ENCODE results near the gene FTO.

FTO gene

DNA sequence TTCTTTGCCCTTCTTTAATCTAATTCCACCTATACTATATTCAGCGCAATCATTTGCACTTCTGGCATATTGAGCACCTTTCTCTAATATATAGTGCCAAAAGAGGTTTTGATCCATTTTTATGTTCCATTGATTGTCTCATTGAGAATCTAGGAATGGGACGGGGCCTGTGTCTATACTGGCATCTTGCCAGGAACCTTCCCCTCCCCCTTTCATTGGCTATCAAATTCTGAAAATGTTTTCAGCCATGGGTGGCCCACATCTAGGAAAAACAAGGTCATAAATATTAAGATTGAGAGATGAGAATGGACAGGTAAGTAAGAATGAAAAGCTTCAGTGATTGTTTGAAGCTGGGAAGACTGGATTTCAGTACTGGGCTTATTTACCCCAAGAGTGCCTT, 159.9 kb downstream of the FTO start:
- DNase-seq (ENCODE audit: low read depth) = no peak
- TF ChIP-seq CTCF (conservative IDR thresholded peaks at IDR 0.05; ENCODE audit: low read depth, low read length) = no peak
- H3K4me3 ChIP-seq (ENCODE audit: low read depth, low read length) = no peak overlapping the region

GRCh38 chr16:53864819-53865493, 161.0 kb downstream of the FTO start:
- no peak for DNase-seq (ENCODE audit: low read depth)
- TF ChIP-seq CTCF (conservative IDR thresholded peaks at IDR 0.05; ENCODE audit: low read depth, low read length) = no peak
- no peak overlapping the region for H3K4me3 ChIP-seq (ENCODE audit: low read depth, low read length)

DNA sequence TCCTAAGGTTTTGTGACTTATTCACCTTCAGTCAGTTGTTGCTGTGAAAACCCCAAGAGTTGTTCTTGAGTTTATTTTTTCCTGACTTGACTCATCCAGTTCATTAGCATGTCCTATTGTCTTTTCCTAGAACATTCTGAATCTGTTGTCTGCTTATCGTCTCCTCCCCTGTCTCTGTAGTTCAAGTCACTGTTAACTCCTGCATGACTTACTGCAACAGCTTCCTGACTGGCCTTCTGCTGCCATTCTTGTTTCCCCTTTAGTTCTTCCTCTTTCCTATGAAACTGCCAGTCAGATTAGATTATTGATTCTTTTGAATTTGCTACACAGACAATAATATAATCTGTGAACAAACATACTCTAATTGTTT, 161.5 kb downstream of the FTO start:
- no peak overlapping the region for H3K4me3 ChIP-seq (ENCODE audit: low read depth, low read length)
- no peak for TF ChIP-seq CTCF (conservative IDR thresholded peaks at IDR 0.05; ENCODE audit: low read depth, low read length)
- peak; percentile 60 for DNase-seq (ENCODE audit: low read depth)

DNA sequence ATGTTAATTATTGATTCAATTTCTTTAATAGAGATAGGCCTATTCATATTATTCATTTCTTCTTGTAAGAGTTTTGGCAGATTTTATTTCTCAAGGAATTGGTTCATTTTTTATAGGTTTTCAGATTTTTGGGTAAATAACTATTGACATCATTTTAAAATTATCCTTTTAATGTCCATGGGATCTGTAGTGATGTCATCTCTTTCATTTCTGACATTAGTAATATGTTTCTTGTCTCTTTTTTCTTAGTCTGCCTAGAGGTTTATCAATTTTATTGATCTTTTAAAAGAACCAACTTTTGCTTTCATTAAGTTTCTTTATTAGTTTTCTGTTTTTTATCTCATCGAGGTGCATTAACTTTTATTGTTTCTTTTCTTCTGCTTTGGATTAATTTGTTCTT, 162.6 kb downstream of the FTO start:
- no peak for DNase-seq (ENCODE audit: low read depth)
- H3K4me3 ChIP-seq (ENCODE audit: low read depth, low read length) = no peak overlapping the region
- no peak for TF ChIP-seq CTCF (conservative IDR thresholded peaks at IDR 0.05; ENCODE audit: low read depth, low read length)

DNA sequence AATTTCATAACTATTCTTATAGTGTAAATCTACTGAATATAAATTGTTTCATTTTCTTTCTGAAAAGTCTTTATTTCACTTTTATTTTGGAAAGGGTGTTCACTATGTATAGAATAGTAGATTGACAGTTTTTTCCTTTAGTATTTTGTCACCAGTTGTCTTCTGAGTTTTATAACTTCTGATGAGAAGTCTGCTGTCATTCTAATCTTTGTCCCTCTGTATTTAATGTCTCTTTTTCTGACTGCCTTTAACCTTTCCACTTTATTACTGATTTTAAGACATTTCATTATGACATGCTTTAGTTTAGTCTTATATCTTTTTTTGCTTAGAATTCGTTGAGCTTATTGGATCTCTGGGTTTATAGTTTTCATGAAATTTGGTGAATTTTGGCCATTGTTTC, 166.9 kb downstream of the FTO start:
- no peak for DNase-seq (ENCODE audit: low read depth)
- no peak overlapping the region for H3K4me3 ChIP-seq (ENCODE audit: low read depth, low read length)
- TF ChIP-seq CTCF (conservative IDR thresholded peaks at IDR 0.05; ENCODE audit: low read depth, low read length) = no peak

DNA sequence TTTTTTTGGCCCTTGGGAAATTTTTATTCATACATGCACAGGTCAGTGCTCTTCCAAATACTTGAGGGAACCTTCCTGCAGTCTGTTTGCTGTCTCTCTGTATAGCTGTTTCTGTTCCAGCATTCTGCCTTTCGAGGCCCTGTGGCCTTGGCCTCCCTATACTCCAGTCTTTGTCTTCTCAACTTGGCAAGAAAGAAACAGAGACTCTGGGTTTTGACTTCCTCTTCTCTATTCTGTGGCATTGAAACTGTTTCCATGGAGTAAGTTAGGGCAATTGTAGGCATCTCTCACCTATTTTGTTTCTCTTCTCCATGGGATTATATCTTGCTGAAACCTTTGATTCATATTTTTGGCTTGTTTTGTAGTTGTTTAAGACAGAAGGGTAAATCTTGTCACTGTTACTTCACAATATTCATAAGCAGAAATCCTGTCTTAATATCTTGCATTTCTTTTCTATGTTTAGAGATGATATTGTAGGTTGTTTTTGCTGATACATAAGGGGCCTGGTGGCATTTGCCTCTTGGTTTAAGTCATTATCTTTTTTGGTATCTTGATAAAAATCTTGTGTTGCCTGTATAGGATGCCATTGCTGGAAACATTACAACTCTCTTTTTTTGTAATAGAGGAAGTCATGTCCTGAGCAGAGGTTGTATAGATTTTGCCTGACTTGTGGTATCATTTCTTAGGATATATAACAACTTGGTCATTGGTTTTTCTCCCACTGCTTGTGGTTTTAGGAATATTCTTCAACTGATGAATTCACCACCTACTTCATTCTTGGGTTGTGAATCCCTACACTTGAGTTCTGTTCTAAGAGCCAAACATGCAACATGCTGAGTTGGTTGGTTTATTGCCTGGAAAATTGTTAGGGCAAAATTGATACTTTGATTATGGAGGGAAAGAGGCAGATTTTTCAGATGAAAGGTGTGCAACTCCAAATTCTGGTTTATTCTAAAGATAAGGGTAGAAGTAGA, 168.6 kb downstream of the FTO start:
- TF ChIP-seq CTCF (conservative IDR thresholded peaks at IDR 0.05; ENCODE audit: low read depth, low read length) = no peak
- no peak overlapping the region for H3K4me3 ChIP-seq (ENCODE audit: low read depth, low read length)
- DNase-seq (ENCODE audit: low read depth) = peak; percentile 65
